HG03521 (cell line): Measurements from ENCODE around the gene COL3A1.

Experiments used
- ATAC-seq: cut with Tn5 transposase; IDR thresholded peaks from one replicate; pipeline ENCODE4 v1.9.1; 2021; ENCODE audit warnings: mild to moderate bottlenecking, moderate library complexity; ENCODE audit not compliant: unreplicated experiment

The COL3A1 gene

DNA sequence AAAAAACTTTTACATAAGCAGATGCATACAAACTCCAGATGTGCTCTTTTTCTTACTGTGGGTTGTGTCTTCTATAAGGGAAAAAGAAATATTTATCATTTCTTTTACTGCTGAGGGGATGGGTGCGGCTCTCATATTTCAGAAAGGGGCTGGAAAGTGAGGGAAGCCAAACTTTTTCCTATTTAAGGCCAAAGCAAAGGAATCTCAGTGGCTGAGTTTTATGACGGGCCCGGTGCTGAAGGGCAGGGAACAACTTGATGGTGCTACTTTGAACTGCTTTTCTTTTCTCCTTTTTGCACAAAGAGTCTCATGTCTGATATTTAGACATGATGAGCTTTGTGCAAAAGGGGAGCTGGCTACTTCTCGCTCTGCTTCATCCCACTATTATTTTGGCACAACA, at the start of gene COL3A1:
Gene COL3A1, plus strand, starts transcription at position 210 of the 400 bp plus-strand sequence. Its CDS starts 117 bp downstream, at position 327.
- no peak for ATAC-seq

DNA sequence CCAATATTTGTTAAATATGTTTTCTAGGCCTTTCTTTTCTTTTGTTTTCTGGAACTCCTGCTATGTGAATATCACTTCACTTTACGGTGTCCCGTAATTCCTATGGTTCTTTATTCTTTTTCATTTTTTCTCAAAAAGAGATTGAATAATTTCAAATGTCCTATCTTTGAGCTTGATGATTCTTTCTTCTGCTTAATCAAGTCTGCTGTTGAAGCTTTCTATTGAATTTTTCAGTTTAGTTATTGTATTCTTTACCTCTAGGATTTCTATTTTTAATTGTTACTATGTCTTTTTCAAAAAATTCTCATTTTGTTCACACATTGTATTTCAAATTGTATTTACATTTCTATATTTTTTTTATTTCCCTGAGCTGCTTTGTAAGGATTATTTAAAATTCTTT, 45.5 kb upstream of the COL3A1 start:
- no peak for ATAC-seq

DNA sequence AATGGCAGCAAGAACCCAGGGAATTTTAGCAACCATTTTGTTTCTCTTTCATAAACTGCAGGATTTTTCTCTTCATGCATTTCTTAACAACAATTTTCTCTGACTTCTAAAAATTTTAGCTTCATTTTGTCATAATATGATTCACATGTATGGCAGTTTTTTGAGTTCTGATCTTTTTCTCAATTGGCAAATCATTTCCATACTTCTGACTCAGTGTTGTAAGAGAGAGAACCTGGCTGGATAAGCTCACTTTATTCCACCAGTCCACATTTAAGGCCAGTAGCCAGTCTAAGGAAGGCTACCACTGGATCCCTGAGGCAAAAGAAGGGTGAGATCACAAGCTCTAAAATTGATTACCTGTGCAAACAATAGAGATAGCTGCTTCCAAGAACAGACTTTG, 42.8 kb upstream of the COL3A1 start:
- ATAC-seq = no peak

DNA sequence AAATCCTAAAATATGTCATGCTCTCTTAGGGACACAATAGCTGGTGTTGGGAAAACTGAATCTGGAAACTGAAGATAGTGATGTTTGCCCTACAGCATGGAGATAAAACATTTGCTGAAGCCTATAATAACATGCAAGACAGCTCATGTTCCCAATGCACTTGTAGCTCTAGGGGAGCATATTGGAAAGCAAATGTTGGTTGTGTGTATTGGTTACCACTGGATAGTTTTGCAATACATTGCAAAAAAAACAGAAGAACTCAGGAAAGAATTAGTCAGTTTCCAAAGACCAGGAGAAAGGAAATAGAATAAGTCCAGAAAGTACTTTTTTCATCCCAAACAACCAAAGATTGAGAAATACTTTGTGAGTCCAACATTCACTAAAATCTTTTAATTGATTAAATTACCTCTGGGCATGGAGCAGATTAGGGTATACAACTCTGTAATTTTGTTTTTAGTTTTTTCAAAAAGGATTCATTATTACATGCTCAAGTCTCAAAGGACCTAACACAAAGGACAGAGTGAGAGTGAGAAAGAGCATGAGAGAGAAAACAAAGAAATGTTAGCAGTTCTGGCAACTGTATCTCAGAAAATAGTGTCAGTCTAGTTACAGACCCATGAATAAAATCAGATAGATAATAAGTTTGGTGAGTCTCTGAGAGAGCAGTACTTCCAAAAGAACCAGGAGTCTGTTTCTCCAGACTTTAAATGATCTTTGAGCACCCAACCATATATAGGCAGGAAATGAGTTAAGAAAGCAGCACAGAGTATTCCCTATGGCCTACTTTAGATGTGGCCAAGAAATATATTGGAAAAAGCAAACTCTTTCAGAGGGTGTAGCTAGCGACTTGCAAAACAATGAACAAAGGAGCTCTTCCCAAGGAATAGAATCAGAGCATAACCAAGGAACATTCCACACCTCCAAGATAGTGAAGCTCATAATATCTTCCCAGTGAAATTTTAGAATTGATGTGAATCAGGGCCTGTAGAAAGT, 36.6 kb upstream of the COL3A1 start:
- no peak for ATAC-seq

DNA sequence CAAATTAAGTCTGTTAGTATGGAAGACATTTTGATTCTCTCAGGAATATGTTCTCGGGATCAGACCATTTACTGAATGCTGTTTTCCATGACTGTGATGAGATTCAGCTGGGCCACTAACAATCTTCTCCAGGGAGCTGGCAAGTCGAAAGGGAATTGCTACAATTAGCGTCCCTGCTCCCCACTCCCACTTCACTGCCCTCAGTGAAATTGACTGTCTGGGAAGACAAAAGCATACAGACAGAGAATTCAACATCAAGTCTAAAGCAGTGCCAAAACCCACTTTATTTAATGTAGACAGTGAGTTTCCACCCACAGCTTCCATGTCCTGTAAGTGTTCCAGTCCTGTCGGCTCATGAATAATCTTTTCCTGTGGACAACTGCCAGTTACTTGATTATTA, 34.0 kb upstream of the COL3A1 start:
- no peak for ATAC-seq

DNA sequence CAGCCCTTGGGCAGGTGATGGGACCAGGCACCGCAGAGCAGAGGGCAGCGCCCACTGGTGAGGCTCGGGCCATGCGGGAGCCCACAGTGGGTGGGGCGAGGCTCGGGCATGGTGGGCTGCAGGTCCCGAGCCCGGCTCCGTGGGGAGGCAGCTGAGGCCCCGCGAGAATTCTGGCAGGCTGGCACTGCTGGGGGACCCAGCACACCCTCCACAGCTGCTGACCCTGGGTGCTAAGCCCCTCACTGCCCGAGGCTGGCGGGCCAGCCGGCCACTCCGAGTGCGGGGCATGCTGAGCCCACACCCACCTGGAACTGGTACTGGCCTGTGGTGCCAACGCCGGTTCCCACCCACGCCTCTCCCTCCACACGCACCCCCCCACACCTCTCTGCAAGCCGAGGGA, 29.7 kb upstream of the COL3A1 start:
- ATAC-seq = no peak

DNA sequence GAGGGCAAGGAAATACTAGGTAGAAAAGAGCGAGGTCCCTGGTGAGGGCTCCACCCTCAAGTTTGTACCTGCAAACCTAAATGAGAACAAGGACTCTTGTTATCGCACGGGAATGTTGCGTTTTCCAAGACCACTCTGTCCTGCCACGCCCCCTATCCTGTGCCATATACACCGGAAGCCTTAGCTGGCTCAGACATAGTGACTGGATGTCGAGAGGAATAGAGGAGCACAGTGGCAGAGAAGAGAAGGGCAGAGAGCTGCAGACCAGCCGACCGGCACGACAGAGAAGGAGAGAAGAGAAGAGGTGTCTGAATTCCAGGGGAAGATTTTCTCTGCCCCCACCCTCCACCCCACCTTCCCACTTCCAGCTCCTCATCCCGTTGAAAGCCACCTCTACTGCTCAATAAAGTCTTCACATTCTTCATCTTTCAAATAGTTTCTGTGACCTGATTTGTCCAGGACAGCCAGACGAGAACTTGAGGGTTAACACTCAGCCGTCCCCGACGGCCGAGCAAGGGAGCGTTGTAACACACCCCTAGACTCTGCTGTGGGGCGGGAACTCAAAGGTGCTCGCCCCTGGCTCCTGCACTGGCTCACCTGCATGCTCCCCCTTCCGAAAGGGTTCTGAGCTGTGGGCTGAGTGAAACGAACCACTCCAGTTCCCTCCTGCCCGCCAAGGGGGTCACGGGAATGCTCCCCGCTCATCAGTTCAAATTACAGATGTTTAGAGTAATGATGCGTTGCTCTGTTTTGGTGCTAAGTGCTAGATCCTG, 24.9 kb upstream of the COL3A1 start:
- ATAC-seq = no peak

DNA sequence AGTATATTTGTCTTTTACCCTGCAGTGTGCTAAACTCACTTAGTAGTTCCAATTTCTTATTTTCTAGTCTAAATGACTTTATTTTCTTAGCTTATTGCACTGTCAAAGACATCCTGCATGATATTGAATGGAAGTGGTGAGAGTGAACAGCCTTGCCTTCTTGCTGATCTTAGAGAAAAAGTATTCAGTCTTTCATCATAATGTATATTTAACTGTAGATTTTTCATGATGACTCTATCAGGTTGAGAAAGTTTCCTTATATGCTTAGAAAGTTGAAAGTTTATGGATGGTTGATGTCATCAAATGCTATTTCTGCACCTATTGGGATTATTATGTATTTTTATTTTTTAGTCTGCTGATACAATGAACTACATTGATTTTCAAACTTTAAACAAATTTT, 21.3 kb upstream of the COL3A1 start:
- ATAC-seq = no peak

DNA sequence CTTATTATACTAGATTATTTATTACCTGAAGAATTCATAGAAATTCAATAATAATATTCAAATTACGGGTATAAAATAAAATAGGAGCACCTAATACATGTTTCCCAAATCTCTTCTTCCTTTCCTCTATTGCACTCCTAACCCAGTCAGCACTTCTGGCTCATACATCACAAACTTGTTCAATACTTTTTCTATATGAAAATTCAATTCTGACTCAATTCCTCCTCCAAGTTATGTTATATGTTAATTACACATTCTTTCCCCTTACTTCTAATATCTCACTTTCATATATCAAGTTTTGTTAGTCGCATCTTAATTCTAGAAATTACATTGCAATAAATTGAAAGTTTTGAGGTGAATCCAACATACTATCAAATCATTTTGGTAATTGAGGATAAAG, 17.9 kb upstream of the COL3A1 start:
- no peak for ATAC-seq

DNA sequence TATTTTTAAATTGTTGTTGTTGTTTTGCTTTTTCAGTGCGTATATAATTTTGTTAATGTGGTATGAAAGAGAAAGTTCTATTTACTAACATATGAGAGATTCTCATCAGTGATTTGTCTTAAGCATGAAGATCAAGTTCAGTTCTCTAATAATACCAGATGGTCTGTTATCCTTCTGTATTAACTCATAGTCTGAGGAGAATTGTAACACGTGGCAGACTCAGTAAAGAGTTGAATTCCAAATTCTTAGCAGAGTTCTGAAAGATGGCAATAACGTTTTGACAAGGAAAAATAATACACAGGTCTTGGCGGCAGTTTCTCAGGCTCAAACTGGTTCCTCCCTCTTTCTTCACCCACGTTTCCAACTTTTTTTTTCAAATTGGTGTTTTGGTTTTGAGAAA, 17.2 kb upstream of the COL3A1 start:
- no peak for ATAC-seq

DNA sequence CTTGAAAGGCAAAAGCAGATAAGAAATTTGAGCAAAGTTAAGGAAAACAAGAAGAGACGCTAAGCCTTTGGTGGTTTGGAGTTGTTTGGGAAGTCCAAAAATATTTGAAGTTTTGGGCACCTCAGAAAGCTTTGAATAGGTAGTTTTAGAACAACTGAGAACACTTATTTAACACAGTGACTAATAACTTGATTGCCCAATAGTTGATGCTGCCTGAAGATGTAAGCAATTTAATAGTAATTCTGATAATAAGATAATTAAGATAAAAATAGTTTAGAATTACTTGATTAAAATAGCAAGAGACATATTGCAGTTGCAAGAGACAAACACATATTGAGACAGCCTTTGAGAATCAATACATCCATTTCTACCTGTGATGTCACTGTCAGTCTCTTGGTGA, 16.5 kb upstream of the COL3A1 start:
- ATAC-seq = no peak

DNA sequence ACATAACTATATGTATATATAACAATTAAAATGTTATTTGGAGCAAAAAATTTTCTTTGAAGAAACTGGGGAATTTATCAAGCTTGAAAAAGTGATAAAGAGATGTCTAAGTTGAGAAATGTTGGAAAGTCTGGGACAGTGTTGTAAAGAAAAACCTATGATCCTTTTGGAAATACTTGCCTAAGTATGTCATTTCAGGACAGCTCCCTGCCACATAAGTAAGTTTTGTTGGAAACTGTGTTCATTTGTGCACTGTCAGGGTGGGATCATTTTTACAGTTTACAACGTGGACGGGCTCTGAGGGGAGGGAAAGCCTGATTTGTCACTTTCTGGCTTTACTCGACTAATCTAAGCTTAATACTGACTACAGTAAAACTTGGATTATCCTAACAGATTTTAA, 10.4 kb upstream of the COL3A1 start:
- no peak for ATAC-seq

DNA sequence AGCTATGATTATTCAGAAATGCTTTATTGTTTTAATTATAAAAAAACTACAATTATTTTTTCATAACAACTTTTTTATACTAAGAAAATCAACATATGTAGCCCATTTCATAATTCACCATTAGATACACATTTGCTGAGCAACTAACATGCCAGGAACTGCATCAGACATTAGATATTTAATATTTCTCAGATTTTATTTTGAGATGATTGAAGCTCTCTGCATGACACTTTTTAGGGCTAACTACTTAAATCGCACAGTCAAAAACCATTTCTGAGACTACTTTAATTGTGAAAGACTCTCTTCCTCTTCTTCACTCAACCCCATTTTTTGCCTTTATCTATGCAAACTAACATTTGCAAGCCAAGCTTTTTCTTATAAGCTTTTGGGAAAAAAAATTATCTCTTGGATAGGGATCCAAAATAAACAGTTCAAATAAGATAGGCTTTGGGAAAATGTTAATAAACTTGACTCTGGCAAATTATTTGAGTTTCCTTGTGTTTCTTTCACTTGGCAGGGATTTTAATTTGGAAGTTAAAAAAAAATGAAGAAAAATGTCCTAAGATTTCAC, 9.1 kb upstream of the COL3A1 start:
- ATAC-seq = no peak

DNA sequence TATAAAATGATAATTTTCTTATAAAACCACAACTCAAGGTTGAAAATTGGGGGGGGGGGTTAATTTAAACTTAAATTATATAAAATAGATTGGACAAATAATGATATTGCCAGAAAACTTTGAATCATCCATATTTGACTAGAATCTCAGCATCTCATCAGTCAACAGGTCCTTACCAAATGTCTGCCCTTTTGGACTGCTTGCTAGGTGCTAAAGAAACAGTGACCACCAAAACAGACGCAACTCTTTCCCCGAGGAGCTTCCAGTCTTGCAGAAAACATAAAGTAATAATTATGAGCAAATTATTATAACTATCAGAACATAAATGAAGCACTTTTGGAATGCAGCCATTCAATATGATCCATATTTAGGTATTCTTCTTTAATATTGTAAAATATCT, 8.6 kb upstream of the COL3A1 start:
- ATAC-seq = no peak

DNA sequence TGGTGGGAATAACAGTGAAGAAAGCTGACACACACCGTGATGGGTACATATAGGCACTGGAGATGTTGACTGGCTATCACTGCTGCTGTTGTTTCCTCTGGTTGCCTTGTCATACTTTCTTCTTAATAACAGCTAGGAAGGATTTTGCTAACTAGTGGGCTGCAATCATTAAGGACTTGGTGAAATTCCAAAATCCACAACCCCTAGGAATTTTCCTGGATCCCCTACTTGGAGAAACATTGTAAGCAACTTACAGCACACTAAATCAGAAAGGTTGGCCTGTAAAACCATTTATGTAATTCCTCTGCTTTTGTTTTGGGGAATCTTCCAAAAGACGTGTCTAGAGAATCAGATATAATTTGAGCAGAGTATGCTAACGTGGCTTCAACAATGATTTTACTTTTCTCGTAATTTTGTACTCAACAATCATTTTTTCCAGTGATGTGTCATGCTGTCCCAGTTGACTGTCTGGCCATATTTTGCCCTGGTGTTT, 8.0 kb upstream of the COL3A1 start:
- ATAC-seq = no peak

DNA sequence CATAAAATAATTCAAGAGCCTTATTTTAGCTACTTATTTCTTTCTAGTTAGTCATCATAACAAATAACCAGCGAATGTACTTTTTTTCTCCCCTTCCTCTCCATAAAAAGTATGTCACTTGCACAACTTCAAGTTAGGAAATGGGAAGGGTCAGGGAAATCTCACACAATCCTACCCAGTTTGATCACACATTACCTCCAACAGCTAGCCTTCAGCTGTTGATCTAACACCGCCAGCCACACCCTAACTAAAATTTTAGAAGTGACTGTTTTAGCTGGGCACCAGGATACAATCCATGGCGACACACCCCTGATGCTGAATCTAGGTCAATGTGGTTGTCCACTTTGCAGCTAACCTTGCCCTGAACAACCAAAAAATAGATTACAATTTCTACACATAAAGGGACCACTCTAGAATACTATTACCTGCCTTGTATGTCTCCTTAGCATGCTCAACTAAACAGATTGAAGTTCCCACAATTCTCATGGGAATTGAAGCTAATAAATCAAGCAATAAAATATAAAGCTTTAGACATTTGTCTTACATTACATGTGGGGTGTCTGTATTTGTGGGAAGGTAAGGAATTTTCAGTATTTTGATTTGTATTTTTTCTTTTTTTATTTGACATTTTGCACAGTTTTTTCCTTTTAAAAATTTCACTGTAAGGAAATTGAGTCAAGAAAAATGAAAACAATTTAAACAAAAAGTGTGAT, 7.3 kb upstream of the COL3A1 start:
- no peak for ATAC-seq

DNA sequence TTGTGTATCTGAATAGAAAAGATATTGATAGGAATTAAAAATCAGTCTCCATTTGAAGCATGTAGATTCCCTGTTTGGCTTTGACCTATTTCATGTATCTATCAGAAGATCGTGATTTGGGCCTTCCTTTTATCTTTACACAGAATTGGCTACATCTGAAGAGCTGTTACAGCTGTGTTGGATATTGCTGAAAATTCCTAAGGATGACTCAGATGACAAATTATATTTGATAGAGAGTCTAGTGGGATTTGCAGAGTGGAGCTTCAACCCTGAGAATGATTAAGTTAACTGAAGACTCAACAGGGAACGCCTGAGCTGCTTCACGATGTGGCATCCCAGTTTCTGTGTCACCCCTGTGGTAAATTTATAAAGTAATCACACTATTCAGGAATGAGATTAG, 4.9 kb upstream of the COL3A1 start:
- ATAC-seq = no peak

DNA sequence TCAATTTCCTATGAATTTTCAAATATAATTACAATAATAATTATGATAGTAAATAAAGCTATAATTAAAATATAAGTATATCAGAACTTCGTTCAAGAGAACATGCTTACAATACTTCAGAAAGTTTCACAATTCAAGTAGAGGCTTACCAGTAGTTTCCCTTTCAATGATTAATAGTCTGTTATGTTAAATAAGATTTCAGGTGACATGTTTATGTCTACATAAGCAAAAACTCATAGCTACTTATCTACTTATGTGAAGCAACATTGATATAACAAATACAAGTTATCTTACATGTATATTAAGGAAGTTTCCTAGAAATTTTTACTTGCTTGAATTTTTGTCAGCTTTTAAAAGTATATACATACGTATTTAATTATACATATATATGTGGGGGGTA, 4.5 kb upstream of the COL3A1 start:
- no peak for ATAC-seq

DNA sequence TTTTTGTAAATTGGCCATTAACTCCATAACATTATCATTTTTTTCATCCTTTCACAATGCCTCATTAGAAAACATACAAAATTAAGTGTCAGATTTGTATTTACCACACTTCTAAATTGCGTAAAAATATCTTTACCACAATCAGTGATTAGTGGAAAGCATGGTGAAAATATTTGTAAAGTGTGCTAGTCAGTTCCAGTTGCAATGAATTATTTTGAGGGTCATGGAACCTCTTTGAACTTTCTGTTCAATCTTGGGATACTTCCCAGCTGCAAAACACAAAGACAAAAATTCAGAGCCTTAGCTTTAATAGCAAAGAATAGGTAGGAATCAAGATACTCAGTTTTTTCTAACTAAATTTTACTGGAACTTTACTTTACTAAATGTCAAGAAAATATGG, 4.0 kb upstream of the COL3A1 start:
- no peak for ATAC-seq

DNA sequence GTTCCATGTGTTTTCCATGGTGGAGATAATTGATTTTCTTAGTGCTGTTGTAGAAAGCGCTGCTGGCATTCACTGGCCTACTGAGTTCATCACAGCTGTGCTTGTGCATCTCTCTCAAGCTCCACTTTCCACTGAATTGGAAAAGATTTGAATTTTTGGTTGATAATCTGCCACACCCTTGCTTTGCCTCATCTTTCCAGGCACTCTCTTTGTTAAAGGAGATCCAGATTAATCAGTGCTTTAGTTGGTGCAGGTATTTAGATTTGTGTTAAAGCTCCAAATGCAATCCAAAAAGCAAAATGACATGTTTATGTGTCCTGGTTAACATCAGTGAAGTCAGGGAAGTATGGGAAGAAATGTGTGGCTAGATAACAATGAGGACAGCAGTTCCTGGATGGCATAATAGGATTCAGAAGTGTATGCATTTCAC, 2.7 kb upstream of the COL3A1 start:
- ATAC-seq = no peak

DNA sequence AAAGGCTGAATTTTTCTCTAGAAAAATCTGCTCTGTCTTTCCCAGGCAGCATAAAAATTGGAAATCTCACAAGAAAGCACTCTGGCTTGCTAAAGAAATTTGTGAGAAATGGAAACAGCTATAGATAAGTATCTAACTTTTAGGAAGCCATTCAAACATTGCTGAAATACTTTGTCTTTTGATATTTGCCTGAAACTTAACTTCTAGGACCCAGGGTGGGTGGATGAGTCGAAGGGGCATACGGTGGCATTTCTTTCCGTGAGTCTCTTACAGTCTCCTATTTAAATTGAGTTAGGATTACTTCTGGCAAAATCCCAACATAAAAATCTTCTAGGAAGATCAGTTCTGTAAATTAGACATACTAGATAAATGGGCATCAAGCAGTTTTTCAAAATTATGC, 532 bp upstream of the COL3A1 start:
- no peak for ATAC-seq
